Measurements from ENCODE around the gene ABHD17A.
A peak's percentile ranks its signal among the peaks of the same experiment; 100 is the strongest.
"Not testable (repeated sequence)": the region's sequence is repeated elsewhere in the genome, so short reads cannot be mapped to it uniquely, and the experiment has no call there.

Gene ABHD17A

DNA sequence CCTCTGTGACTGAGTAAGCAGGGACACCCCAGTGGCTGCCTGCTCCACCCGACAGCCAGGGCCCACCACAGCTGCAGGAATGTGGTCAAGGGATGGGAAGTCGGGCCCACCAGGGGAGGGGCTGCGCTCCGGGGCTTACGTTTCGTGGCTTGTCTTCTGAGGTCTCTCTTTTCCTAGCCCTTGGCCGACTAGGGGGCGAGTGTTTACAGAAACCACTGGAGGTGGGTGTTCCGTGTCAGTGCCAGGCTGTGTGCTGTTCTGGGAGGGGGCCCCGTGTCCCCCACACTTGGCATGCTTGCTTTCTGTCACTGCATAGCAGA lies 24.4 kb upstream of the ABHD17A start:
- no peak for DNase-seq

DNA sequence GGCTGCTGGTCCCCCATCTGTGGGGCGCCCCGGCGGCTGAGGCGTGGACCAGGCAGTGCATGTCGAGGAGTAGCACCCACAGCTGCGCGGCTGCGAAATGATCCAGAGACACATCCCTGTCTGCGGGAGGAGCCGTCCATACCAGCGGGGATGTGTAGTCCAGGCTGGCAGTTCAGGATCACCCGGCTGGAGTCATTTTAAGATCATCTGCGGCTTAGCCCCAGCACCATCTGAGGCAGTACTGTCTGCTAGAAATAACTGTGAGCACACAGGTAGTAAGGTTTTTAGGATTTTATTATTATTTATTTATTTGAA lies 23.0 kb upstream of the ABHD17A start:
- no peak for DNase-seq

DNA sequence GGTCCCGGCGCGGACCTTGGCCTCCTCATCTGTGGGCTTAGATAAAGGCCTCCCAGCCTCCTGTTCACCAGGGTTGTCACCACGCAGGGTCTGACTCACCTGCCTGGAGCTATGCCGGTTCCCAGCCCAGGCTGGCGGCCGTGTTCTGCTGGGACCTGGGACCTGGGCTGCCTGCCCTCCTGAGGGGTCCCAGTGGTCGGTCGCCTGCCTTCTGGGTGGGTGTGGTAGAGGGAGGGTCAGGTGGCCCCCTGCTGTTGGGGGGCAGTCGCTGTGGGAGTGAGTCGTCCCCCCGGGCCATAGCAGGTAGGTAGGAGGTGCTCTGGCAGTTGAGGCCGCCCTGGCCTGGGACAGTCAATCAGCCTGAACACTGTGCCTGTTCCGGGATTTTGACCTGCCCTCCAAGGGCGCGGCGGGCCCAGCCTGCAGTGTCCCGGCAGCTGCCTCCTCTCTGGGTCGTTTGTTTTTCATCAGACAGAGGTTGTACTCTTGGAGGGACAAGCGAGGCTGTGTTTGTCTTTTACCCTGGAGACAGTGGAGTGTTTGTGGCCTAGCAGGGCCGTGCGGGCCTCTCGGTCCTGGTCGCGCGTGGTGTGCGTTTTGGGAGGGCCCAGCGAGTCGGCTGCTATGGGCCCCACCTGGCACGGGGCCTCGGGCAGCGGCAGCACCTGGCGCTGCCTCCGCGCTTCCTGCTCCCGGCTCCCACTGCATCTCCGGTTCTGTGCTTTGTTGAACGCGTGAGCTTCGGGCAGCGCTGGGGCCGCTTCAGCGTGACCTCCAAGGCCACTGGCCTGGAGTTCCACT lies 22.5 kb upstream of the ABHD17A start:
- DNase-seq, result no peak

DNA sequence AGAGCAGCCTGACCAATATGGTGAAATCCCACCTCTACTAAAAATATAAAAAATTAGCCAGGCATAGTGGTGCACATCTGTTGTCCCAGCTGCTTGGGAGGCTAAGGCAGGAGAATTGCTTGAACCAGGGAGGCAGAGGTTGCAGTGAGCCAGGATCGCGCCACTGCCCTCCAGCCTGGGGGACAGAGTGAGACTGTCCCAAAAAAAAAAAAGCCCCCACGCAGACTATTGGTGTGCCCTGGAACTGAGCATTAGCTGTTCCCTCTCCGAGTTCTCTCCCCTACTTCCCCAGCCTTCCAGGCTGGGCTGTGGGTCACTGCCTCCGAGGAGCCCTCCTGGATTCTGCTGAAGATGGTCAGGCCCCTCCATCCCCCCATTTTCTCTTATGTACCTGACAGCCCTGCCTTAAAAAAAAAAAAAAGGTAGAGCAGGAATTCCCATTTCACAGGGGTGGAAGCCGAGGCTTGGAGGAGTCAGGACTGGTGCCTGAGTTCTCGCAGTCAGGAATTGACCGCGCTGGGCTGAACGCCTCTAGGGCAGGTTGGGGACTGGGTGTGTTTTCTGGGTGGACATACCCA lies 21.8 kb upstream of the ABHD17A start:
- no peak for DNase-seq

DNA sequence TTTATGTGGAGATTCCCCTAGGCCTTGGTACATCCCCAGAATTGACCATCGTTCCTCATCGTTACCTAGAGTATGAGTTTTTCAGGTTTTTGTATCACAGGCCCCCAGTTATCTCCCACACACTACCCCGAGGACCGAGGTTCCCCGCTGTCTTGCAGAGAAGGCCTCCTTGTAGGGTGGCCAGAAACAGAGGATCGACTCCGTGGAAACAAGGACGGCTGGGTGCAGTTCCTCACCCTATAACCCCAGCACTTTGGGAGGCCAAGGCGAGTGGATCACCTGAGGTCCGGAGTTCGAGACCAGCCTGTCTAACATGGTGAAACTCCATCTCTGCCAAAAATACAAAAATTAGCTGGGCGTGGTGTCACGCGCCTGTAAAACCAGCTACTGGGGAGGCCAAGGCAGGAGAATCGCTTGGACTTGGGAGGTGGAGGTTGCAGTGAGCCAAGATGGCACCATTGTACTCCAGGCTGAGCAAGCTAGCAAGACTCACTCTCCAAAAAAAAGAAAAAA lies 20.6 kb upstream of the ABHD17A start:
- no peak for DNase-seq

DNA sequence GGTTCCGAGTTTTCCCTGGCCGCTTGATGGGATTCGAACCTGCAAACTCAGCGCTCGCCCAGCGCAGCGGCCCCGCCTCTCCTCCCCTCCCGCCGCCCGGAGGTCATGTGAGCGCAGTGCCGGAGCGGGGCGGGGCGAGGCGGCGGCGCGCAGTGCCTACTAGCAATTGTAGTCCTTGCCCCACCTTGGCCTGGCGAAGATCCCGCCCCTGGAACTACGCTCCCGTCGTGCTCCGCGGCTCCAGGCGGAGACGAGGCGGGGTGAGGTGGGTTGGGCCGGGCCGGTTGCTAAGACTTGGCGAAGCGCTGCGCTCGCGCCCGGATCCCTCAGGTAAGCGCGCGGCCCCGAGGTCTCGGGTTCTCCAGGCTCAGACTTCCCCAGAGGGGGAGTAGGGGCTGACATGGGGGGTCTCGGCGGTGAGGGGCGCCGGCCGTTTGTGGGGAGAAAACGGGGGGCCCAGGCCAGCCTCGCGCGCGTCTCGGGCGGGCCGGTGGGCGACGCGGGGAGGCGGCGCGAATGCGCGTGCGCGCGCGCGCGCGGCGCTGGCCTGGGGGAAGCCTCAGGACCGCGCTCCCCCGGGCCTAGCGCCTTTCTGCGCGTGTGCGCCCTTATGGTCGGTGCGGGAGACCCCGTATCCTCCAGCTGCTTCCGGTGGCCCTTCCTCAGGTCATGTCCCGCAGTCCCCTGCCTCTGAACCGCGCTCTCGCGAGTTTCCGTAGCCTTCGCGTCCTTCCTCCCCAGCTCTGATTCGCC lies 20.0 kb upstream of the ABHD17A start, which contains the start of the genes ADAT3 and SCAMP4:
ADAT3 (plus strand) TSS at position 290 of the 753 bp plus-strand sequence. CDS start 6,649 bp downstream, outside the sequence.
SCAMP4 (plus strand) TSS at position 290 of the 753 bp plus-strand sequence. CDS start 9,621 bp downstream, outside the sequence.
- DNase-seq, result peak; percentile 99

DNA sequence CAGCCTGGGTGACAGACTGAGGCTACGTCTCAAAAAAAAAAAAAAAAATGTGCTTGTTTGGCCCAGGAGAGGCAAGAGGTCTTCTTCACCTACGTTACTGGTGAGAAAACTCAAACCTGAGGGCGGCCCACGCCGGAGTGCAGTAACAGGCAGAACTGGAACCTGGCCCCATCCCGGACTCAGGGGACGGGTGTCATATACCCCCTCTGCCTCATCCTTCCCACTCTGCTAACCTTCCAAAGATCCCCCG lies 19.5 kb upstream of the ABHD17A start:
- DNase-seq, result no peak

DNA sequence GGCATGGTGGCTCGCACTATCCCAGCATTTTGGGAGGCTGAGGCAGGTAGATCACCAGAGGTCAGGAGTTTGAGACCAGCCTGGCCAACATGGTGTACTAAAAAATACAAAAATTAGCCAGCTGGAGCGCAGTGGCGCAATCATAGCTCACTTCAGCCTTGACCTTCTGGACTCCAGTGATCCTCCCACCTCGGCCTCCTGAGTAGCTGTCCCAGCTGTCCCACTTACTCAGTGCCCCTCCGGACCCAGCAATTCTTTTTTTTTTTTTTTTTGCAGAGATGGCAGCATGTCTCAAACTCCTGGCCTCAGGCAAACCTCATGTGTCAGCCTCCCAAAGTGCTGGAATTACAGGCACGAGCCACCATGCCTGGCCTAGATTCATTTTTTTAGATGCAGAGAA lies 17.6 kb upstream of the ABHD17A start:
- DNase-seq, result no peak

DNA sequence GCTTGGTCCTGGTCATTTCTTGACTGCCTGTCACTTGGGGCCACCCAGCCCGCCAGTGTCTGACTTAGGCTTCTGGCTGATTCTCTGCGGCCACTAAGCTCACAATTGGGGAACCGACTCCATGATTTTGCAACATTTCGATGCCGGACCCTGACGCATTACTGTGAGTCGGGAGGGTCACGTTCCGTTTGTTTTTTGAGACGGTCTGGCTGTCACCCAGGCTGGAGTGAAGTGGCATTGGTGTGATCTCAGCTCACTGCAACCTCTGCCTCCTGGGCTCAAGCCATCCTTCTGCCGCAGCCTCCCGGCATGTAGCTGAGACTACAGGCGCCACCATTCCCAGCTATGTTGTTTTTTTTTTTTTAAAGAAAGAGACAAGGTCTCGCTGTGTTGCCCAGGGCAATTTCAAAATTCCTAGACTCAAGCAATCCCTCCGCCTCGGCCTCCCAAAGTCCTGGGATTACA lies 16.7 kb upstream of the ABHD17A start:
- DNase-seq, result no peak

DNA sequence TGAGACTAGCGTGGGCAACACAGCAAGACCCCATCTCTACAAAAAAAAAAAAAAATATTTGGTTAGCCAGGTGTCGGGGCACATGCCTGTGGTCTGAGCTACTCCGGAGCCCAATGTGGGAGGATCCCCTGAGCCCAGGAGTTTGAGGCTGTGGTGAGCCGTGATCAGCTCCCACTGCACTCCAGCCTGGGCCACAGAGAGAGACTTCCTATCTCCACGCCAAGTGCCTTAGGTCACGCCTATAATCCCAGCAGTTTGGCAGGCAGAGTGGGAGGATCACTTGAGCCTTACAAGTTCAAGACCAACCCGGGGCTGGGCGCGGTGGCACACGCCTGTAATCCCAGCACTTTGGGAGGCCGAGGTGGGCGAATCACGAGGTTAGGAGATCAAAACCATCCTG lies 11.2 kb upstream of the ABHD17A start:
- no peak for DNase-seq

DNA sequence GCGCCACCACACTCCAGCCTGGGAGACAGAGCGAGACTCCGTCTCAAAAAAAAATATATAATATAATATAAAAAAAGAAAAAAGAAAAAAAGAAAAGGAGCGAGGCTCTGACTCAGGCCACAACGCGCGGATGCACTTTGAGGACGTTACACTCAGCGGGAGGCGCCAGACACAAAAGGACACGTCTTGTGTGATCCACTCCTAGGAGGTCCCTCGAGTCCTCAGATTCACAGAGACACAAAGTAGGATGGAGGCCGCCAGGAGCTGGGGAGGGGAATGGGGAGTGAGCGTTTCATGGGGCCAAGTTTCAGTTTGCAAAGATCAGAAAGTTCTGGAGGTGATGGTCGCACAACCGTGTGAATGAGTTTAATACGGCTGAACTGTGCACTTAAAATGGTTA lies 8.5 kb upstream of the ABHD17A start:
- DNase-seq, result no peak

DNA sequence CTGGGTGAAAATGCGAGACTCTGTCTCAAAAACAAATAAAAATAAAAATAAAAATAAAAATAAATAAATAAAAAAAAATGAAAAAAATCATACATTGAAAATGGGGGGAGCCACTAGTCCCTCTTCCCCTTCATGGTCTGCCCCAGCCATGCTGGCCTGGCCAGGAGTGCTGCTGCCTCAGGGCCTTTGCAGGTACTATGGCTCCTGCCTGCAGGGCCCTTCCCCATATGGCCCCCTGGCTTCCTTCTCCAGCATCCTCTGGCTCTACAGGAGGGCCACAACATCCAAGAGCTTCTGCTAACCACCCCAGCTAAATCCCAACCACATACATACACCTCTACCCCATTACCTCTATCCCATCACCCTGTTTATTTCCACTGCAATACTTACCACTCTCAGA lies 4.6 kb upstream of the ABHD17A start:
- DNase-seq, result no peak

DNA sequence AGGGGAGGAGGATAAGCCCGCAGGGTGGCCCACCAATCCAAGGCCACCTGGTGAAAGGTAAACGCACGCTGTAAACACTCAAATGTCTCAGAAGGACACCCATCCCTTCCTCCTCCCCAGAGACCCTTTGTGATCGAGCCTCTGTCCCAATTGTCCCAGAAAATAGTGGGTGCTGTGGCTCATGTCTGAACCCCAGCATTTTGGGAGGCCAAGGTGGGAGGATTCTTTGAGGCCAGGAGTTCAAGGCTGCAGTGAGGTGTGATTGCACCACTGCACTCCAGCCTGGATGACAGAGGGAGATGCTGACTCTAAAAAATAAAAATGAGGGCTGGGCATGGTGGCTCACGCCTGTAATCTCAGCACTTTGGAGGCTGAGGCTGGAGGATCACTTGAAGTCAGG lies 3.1 kb upstream of the ABHD17A start:
- no peak for DNase-seq

DNA sequence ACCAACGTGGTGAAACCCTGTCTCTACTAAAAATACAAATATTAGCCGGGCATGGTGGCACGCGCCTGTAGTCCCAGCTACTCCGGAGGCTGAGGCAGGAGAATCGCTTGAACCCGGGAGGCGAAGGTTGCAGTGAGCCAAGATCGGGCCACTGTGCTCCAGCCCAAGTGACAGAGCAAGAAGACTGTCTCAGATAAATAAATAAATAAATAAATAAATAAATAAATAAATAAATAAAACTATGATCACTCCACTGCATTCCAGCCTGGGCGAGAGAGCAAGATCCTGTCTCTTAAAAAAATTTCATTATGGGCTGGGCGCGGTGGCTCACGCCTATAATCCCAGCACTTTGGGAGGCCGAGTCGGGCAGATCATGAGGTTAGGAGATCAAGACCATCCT lies 1.1 kb upstream of the ABHD17A start:
- DNase-seq, result not testable (repeated sequence)

DNA sequence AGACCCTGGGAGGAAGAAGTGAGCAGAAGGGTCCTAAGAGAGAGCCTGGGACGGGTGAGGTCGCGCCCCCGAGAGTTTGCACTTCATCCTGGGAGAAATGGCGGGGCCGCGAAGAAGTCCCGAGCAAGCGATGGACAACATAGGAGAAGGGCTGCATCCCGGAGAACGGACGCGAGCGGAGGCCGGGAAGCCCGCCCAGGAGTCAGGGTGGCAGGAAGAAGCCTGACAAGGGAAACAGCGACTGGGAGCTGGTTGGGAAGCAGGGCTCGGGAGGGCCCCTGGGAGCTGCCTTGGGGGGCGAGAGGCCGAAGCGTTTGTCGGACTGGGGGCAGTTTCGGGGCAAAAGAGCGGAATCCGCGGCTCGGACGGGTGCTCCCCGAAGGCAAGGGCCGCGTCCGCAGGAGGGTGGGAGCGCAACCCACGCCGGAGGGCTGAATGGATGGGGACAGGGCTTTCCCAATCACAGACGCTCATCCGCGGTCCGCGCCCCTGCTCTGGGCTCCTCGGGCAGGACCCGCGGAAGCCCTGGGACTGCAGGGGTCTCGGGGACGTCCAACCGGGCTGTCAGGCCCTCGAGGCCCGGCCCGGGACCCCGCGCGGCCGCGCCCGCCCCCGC lies 469 bp downstream of the ABHD17A start:
- no peak for DNase-seq

DNA sequence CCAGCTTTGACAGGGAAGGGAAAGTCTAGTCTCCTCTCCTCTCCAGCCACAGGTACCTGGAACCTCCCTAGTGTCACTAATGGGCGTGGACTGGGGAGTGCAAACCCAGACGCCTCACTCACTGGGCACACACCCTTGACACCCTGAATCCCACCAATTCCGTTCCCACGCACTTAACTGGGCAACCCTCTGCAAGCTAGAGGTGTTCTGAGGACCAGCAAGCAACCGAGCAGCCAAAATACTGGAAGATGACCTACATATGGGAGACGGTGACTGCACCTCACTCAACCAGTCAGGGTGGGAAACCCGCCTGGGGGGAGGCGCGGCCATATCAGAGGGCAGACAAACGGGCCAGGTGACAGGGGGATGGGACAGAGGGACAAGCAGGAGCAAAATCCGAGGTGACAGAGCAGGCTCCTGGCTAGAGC lies 991 bp downstream of the ABHD17A start:
- DNase-seq, result no peak

DNA sequence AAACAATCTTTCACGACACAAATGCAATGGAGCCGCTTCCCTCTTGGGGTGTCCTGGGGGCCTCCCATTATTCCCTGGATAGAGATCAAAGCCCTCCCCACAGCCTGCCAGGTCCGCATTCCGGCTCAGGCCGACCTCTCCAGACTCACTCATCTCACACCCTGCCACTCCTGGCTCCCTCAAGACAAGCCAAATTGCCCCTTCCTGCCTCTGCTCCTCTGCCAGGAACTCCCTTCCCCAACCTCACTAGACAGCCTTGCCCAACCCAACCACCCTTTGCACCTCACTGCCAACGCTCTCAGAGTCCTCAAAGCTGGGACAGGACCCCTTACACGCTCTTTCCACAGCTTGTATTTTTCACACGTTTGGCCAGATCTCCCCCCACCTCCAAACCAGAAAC lies 1.5 kb downstream of the ABHD17A start:
- DNase-seq, result no peak

DNA sequence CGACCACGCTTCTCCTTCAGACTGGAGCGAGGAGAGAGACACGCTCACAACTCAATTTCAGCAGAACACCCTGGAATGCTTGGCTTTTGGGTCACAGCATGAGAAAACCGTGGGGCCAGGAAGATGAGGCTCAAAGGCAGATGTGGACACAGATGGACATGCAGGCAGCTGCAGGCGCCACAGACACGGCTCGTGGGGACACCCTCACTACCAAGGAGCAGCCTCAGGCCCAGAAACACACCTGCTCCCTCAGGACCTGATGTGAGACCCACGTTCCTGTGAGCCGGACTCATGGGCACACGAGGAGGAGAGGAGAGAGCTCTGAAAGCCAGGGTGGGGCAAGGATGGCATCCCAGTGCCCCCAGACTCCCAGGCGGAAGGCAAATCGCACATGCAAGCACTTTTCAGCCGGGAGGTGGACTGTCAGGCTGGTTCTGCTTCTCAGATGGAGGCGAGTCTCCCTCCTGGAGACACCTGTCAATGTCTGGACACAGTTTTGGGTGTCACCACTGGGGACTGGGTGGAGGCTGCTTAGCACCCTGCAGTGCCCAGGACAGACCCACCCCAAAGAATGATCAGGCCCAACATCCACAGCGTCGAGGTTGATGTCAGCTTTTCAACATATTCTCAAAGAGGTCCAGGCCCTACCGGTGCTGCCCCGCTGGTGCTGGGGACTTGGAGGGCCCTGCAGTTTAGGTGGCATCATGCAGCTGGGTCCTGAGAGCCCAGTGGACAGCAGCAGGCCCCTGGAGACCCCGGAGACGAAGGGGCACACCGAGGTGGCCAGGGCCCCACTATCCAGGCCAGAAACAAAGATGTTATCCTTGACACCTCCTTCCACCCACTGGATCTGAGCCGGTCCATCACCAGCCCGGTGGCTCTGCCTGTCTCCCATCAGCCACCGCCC lies 2.3 kb downstream of the ABHD17A start:
- no peak for DNase-seq

DNA sequence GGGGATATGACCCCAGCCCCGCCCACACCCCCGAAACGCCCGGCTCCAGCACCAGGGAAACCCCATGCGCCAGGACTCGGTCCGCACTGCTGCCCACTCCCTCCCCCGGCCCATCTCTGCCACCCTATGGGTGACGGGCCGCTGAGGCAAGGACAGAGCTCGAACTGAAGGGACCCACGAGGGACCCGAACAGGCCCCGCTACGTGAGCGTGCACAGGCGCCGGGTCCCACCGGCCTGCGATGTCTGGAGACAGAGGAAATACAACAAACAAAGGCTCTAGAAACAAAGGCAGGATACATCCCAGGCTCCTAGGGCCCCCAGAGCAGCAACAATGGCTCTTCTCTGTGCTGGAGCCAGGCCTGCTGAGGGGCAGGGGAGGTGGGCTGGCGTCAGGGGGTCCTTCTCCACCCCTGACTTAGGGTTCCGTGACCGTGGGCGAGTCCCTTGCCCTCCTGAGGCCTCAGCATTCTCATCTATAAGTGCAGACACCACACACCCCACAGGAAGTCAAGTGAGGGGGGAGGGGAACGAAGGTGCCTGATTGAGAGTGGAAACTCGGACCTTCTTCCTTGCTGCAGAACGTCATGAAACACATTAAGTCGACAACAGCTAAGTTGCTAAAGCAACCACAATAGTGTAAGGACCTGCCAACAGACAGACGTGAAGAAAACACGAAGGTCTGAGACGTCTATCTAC lies 3.1 kb downstream of the ABHD17A start:
- DNase-seq, result peak; percentile 72

DNA sequence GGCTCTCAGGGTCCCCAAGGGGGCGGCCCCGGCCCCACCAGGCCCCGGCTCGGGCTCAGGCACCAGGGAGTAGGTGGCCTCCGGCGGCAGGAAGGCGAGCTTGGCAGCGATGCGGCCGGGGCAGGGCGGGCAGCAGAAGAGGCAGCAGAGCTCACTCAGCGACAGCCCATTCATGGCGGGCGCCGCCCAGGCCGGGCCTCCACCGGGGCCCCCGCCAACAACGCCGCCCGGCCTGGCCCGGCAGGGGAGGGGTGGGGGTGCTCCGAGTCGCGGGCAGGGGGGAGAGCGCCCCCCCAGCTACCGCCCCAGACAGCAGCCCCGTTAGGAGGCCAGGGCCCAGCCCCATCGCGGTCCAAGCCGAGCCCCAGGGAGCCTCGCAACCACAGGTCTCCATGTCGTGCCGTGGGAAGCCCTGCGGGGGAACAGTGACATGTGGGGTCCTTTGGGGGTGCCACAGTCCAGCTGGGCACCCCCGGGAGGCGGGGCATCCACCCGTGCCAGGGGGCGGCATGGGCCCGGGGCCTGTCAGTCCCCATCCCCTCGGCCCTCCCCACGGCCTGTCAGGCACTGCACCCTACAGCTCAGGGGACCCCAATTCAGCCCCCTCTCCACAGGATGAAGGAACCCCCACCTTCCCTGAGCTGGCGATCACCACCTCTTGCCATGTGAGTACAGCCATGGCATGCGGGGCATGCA lies 3.8 kb downstream of the ABHD17A start:
- not testable (repeated sequence) for DNase-seq

Measured in stimulated activated CD4-positive, alpha-beta T cell treated with anti-CD3 and anti-CD28 coated beads, Interleukin-4, amount 100 ng/mL, for 24 hours (primary cell).